Muscle layer of duodenum (tissue), 2 donors: ENCODE data around the gene NQO1.
"Not testable (repeated sequence)": the region's sequence is repeated elsewhere in the genome, so short reads cannot be mapped to it uniquely, and the experiment has no call there.

Source experiments
- H3K27ac ChIP-seq: one replicate; pipeline ENCODE4 v1.7.0; 2013; ENCODE audit warnings: mild to moderate bottlenecking, low read length
- H3K27me3 ChIP-seq: one replicate; pipeline ENCODE4 v1.7.0; 2013; ENCODE audit warnings: low read depth, mild to moderate bottlenecking, control low read depth, low read length
- H3K36me3 ChIP-seq, 2 donors: one replicate each; pipeline ENCODE4 v1.7.0; 2013; ENCODE audit warnings: low read length in 2 of 2, control low read depth in 1 of 2, mild to moderate bottlenecking in 1 of 2; ENCODE audit not compliant: insufficient read depth in 2 of 2, control insufficient read depth in 1 of 2
- H3K4me1 ChIP-seq, 2 donors: one replicate each; pipeline ENCODE4 v1.7.0; 2013; ENCODE audit warnings: low read length in 2 of 2, mild to moderate bottlenecking in 2 of 2, control low read depth in 1 of 2, moderate library complexity in 1 of 2; ENCODE audit not compliant: insufficient read depth in 2 of 2, control insufficient read depth in 1 of 2
- H3K4me3 ChIP-seq, 2 donors: one replicate each; pipeline ENCODE4 v1.7.0; 2013; ENCODE audit warnings: low read length in 2 of 2, low read depth in 1 of 2, mild to moderate bottlenecking in 1 of 2
- H3K9me3 ChIP-seq, 2 donors: one replicate each; pipeline ENCODE4 v1.7.0; 2013; ENCODE audit warnings: low read length in 2 of 2, control low read depth in 1 of 2, mild to moderate bottlenecking in 1 of 2; ENCODE audit not compliant: control insufficient read depth in 1 of 2
- donor health status: healthy.

The NQO1 gene

GRCh38 chr16:69741519-69741918 lies 15.2 kb upstream of the NQO1 start:
- Histone ChIP-seq H3K4me1 (peaks cover 5% of the 10 kb centered on the region in 2 donors), H3K4me3 (no peak overlapping the region), H3K9me3 (no peaks in the 10 kb centered on the region), H3K36me3 (peaks cover 47 to 59% of the 10 kb centered on the region in 2 donors), H3K27ac (peak overlapping the region; percentile 43), H3K27me3 (no peaks in the 10 kb centered on the region)

DNA sequence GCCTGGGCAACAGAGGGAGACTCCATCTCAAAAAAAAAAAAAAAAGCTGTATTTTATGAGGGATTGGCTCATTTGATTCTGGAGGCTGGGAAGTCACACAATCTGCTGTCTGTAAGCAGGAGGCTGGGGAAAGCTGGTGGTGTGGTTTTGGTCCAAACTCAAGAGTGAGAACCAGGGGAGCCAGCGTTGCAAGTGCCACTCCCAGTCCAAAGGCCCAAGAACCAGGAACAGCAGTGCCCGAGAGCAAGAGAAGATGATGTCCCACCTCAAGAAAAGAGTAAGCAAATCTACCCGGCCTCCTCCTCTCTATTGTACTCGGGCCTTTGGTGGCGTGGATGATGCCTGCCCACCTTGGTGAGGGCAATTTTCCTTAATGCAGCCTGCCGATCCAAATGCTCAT lies 5.7 kb upstream of the NQO1 start:
- Histone ChIP-seq H3K4me1 (peaks cover 0 to 7% of the 10 kb centered on the region in 2 donors), H3K36me3 (peaks cover 0 to under 1% of the 10 kb centered on the region in 2 donors), H3K9me3 (no peaks in the 10 kb centered on the region), H3K4me3 (no peak overlapping the region), H3K27ac (no peak overlapping the region), H3K27me3 (no peaks in the 10 kb centered on the region)

DNA sequence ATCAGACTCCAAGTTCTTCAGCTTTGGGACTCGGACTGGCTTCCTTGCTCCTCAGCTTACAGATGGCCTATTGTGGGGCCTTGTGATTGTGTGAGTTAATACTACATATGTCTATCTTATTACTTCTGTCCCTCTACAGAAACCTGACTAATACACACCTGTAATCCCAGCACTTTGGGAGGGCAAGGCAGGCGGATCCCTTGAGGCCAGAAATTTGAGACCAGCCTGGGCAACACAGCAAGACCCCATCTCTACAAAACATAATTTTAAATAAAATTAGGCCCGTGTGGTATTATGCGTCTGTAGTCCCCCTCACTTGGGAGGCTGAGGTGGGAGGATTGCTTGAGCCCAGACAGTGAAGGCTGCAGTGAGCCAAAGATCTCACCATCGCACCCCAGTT lies 4.9 kb upstream of the NQO1 start:
- peaks cover 5 to 15% of the 10 kb centered on the region in 2 donors for H3K4me1 ChIP-seq
- not testable (repeated sequence) for H3K36me3 ChIP-seq, H3K9me3 ChIP-seq, H3K27ac ChIP-seq, H3K4me3 ChIP-seq, H3K27me3 ChIP-seq

DNA sequence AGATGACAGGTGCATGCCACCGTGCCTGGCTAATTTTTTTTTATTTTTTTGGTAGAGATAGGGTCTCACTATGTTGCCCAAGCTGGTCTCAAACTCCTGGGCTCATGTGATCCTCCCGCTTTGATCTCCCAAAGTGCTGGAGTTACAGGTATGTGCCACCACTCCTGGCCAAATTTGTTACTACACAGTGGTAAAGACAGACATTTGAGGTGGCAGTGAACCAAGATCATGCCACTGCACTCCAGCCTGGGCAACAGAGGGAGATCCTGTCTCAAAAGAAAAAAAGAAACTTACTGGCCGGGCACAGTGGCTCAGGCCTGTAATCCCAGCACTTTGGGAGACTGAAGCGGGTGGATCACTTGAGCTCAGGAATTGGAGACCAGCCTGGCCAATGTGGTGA lies 2.7 kb upstream of the NQO1 start:
- H3K36me3 ChIP-seq, H3K27ac ChIP-seq, H3K27me3 ChIP-seq, H3K9me3 ChIP-seq, H3K4me3 ChIP-seq: not testable (repeated sequence)
- H3K4me1 ChIP-seq: peaks cover 8 to 22% of the 10 kb centered on the region in 2 donors

GRCh38 chr16:69727916-69728270 lies 1.5 kb upstream of the NQO1 start:
- Histone ChIP-seq H3K27me3 (no peaks in the 10 kb centered on the region), H3K9me3 (no peaks in the 10 kb centered on the region), H3K4me3 (no peak overlapping the region), H3K4me1 (peaks cover 8 to 22% of the 10 kb centered on the region in 2 donors), H3K36me3 (peaks cover 0 to 7% of the 10 kb centered on the region in 2 donors), H3K27ac (no peak overlapping the region)

- peak overlapping the region; percentile 79 for H3K27ac ChIP-seq
- H3K4me3 ChIP-seq: peak overlapping the region; percentile 71 to 81
- H3K4me1 ChIP-seq: peaks cover 8 to 22% of the 10 kb centered on the region in 2 donors
- peaks cover 0 to 7% of the 10 kb centered on the region in 2 donors for H3K36me3 ChIP-seq
- H3K9me3 ChIP-seq: no peaks in the 10 kb centered on the region
- H3K27me3 ChIP-seq: no peaks in the 10 kb centered on the region
Observed at GRCh38 chr16:69725480-69726312, 664 bp downstream of the NQO1 start.

DNA sequence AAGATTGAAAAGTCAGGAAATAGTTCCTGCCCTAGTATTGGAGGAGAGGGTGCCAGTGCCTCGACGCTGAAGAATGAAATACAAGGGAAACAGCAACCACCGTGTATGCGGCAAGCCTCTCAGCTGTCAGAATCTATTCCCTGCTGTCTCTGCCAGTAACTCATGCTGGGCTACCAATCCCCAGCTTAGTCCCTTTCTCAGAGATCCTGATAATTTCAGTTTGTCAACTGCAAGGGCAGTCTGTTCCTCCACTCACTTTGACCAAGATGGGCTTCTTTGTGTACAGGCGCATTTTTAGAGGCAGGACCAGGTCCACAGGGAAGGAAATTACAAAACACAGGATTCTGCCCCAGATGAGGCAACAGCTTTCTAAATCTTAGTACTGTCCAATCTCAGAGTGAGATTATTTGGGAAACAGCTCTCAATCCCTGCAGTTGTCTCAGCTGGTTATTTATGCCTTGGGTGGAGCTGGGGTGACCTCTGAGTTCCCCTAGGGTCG lies 1.3 kb downstream of the NQO1 start:
- Histone ChIP-seq H3K36me3 (peaks cover 0 to 7% of the 10 kb centered on the region in 2 donors), H3K27me3 (no peaks in the 10 kb centered on the region), H3K4me1 (peaks cover 8 to 22% of the 10 kb centered on the region in 2 donors), H3K27ac (peak overlapping the region; percentile 70), H3K9me3 (no peaks in the 10 kb centered on the region), H3K4me3 (no peak overlapping the region)

- peaks cover 0 to 7% of the 10 kb centered on the region in 2 donors for H3K36me3 ChIP-seq
- no peaks in the 10 kb centered on the region for H3K9me3 ChIP-seq
- peak overlapping the region; percentile 70 for H3K27ac ChIP-seq
- peaks cover 8 to 22% of the 10 kb centered on the region in 2 donors for H3K4me1 ChIP-seq
- no peak overlapping the region for H3K4me3 ChIP-seq
- H3K27me3 ChIP-seq: no peaks in the 10 kb centered on the region
Observed at GRCh38 chr16:69724414-69724873, 1.9 kb downstream of the NQO1 start.

DNA sequence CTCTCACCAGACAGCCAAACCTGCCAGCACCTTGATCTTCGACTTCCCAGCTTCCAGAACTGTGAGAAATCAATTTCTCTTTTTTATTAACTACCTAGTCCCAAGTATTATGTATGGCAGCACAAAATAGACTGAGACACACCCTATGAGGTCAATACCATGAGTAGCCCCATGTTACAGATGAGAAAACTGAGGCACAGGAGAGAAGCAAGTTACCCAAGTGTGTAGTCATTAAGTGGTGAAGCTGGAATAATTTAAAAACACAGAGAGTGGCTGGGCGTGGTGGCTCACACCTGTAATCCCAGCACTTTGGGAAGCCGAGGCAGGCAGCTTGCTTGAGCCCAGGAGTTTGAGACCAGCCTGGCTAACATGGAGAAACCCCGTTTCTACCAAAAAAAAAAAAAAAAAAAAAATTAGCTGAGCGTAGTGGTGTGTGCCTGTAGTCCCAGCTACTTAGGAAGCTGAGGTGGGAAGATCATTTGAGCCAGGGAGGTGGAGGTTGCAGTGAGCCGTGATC lies 4.9 kb downstream of the NQO1 start:
- H3K9me3 ChIP-seq: no peaks in the 10 kb centered on the region
- no peaks in the 10 kb centered on the region for H3K27me3 ChIP-seq
- H3K4me1 ChIP-seq: peaks cover 4 to 9% of the 10 kb centered on the region in 2 donors
- H3K36me3 ChIP-seq: peaks cover 11 to 13% of the 10 kb centered on the region in 2 donors
- H3K4me3 ChIP-seq: no peak overlapping the region
- no peak overlapping the region for H3K27ac ChIP-seq

DNA sequence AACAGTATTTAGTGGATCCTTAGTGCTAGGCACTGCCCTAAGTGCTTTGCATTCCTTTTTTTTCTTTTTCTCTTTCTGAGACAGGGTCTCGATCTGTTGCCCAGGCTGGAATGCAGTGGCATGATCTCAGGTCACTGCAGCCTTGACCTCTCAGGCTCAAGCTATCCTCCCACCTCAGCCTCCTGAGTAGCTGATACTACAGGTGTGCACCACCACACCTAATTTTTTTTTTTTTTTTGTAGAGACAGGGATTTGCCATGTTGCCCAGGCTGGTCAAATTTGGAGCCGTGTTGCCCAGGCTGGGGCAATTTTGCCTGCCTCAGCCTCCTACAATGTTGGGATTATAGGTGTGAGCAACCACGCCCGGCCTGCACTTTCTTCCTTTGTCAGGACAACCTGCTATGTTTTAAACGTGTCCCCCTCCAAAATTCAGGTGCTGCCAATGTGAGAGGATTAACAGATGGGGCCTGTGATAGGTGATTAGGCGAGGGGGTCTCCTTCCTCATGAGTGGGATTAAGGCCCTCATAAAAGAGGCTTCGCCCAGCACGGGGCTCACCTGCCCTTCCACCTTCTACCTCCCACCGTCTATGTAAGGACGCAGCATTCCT lies 5.4 kb downstream of the NQO1 start:
- no peak overlapping the region for H3K4me3 ChIP-seq
- H3K4me1 ChIP-seq: peaks cover 2 to 6% of the 10 kb centered on the region in 2 donors
- H3K27me3 ChIP-seq: no peaks in the 10 kb centered on the region
- no peak overlapping the region for H3K27ac ChIP-seq
- H3K36me3 ChIP-seq: peaks cover 11 to 12% of the 10 kb centered on the region in 2 donors
- no peaks in the 10 kb centered on the region for H3K9me3 ChIP-seq

DNA sequence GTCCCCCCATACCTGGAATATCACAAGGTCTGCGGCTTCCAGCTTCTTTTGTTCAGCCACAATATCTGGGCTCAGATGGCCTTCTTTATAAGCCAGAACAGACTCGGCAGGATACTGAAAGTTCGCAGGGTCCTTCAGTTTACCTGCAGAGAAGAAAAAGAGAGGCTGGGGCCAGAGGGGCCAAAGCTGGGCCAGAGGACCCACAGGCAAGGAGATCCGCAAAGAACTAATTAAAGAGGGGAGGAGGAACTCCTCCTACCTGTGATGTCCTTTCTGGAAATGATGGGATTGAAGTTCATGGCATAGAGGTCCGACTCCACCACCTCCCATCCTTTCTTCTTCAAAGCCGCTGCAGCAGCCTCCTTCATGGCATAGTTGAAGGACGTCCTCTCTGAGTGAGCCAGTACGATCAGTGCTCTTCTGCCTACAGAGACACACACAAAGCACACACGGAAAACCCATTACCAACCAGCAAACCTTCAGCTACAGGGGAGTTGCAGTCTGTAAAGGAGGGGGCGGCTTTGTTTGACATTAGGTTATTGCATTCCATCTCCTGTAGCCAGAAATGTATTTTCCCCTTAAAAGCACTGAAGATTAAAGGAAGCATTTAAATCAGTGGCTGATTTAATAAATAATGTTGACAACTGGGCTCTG lies 8.1 kb downstream of the NQO1 start:
- Histone ChIP-seq H3K4me3 (no peak overlapping the region), H3K27ac (no peak overlapping the region), H3K9me3 (no peaks in the 10 kb centered on the region), H3K27me3 (no peaks in the 10 kb centered on the region), H3K4me1 (peaks cover 0 to under 1% of the 10 kb centered on the region in 2 donors), H3K36me3 (peaks cover 11 to 18% of the 10 kb centered on the region in 2 donors)
